Measurements from ENCODE around the gene FBXO8. TPM values are rescaled to one million over a fixed set of nuclear protein-coding genes. Genes with fewer than 3 reads are reported as not detected.

FBXO8 gene
- total RNA-seq, 1 donor from 2014 or later = 24.1 TPM

DNA sequence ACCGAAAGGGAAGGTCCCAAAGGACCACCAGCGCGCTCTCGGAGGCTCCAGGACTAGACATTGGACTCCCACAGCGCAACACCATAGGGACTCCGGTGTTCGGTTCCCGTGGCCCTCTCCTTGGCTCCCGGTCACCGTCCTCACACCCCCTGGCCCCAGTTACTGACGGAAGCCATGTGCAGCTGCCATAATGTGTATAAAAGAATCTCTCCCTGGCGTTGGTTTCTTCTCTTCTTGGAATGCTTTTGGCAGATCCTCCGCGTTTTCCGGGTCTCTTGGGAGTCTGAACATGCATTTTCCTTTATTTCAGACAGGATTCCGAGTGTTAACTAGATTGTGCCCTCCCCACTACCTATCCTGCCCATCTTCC is 69.8 kb downstream of the FBXO8 start:
- no peak for FAIRE-seq
- DNase-seq (ENCODE audit: low spot score in 2 of 2) = no peak

- no peak for DNase-seq (ENCODE audit: low spot score in 2 of 2)
- FAIRE-seq = no peak
These were observed 71.4 kb downstream of the FBXO8 start for GRCh38 chr4:174212061-174212460.

- DNase-seq (ENCODE audit: low spot score in 2 of 2) = no peak
- no peak for FAIRE-seq
These were observed 71.8 kb downstream of the FBXO8 start for GRCh38 chr4:174211622-174212044.

- DNase-seq (ENCODE audit: low spot score in 2 of 2) (no peak), FAIRE-seq (no peak)
These were observed 72.4 kb downstream of the FBXO8 start for GRCh38 chr4:174210952-174211490.

GRCh38 chr4:174210354-174210753 is 73.1 kb downstream of the FBXO8 start:
- FAIRE-seq (no peak), DNase-seq (ENCODE audit: low spot score in 2 of 2) (no peak)

GRCh38 chr4:174209341-174209740 is 74.1 kb downstream of the FBXO8 start:
- no peak for FAIRE-seq
- DNase-seq (ENCODE audit: low spot score in 2 of 2) = no peak

DNA sequence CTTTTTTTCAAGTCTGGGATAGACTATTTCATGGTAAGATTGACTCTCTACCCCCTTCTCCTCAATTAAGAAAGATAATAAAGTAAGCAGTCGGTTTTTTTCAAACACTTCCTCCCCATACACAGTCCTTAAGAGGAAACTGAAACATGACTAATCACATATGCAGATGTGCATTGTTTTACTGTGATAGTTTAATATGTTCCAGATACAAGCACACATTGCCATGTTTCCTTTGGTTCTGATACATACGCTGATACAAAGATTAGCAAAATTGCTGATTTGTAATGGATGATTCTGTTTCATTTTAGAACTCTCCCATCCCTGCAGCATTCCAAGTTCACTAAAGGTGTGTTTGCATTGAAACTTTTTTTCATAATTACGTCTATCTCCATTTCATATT is 76.1 kb downstream of the FBXO8 start:
- DNase-seq (ENCODE audit: low spot score in 2 of 2) (no peak), FAIRE-seq (no peak)

DNA sequence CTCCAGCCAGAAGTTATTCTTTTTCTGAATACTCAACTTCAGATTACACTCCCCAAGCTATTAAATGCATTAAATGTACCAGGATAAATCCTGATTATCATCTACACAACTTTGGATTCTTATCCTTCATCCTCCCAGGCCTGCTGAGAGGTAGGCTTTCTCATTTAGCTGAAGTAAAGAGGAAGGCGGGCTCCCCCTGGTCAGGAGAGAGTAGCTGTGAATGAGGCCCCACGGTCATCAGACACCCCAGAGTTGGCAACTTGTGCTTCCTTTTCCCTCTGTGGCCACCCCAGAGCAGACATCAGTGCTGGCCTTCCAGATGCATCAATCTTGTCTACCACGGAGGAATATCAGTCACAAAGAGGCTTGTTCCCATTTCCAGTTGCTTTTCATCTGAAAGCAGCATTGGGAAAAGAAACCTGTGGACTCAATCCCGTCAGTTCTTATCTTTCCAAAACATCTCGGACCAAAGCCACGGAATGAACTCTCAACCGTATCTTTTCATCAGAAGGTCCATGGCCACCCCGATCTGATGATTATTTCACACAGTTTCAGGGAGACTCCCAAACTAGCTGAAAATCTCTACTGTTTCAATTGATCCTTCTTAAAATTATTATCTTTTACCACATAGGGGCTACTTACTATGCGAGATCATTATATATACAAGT is 79.2 kb downstream of the FBXO8 start:
- FAIRE-seq = no peak
- no peak for DNase-seq (ENCODE audit: low spot score in 2 of 2)

- no peak for FAIRE-seq
- no peak for DNase-seq (ENCODE audit: low spot score in 2 of 2)
These were observed 81.6 kb downstream of the FBXO8 start for GRCh38 chr4:174201871-174202270.

DNA sequence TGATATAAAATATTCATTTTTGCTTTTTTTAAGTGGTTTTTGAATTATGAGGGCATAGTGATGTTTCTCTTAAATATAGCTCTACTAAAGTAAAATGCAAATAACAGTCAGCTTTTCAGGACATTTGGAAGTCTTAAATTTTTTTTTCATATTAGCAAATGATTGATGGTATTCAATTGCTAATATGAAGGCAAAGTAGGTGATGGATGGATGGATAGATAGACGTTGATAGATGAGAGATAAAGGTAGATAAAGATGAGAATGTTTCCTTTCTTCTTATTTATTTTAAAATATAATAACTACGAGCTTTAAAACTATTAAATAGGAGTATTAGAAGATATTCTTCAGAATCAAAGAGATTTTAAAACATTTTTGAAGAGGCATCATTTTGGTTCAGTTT is 83.7 kb downstream of the FBXO8 start:
- no peak for DNase-seq (ENCODE audit: low spot score in 2 of 2)
- FAIRE-seq = no peak

- DNase-seq (ENCODE audit: low spot score in 2 of 2) (no peak), FAIRE-seq (no peak)
These were observed 84.6 kb downstream of the FBXO8 start for GRCh38 chr4:174198828-174199227.

- no peak for DNase-seq (ENCODE audit: low spot score in 2 of 2)
- no peak for FAIRE-seq
These were observed 85.1 kb downstream of the FBXO8 start for GRCh38 chr4:174198396-174198795.

DNA sequence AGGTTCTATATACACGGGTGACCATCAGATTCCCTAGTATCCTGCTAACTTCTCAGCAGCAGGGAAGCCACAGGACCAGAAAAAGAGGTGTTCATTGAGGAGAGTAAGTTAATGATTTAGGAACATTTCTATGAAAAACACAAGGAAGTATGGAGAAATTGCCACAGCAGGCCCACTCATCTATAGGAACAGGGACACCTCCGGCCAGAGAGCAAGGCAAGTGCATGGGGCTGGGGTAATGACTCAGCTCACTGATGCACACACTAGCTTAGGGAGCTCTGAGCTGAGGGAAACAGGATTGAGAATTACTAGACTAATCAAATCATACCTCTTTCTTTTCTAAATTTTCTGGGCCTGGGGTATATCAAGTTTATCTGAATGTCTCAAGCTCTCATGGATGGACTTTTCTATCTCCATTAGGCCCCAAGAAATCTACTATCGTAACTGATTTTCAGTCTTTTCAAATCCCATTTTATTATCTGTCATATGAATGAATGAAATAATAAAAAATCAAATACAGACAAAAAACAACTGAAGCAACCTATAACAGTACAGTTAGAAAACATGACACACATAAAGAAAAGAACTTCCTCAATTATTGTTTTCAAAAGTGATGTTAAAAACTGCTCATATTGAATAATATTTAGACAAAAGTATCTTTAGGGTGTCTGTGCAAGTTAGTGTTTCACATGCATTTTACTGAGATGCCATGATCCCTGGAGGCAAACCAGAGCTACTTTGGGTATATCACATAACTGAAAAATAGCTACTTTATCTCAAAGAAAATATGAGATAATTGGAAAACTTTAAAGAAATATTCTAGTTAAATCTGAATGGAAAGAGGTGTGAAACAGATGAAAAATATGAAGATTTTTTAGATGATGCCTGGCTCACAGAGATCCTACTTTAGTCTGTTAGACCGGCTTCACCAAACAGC is 89.8 kb downstream of the FBXO8 start:
- FAIRE-seq = no peak
- no peak for DNase-seq (ENCODE audit: low spot score in 2 of 2)

DNA sequence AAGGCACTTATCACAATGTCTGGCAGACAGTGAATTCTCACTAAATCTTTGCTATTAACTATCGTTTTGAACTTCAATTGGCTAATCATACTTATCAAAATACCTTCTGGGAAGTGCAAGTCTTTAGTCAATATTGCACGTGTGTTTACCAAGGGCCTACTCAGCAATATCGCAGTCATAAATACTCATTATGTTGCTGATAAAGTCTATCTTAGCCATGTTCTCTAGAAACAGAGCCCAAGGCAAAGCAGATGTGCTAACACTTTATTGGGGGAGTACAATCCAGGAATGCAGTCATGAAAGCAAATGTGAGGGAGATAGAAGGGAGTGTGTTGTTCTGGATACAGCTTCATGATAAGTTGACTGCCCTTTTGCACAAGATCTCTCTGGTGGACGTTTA is 90.5 kb downstream of the FBXO8 start:
- no peak for DNase-seq (ENCODE audit: low spot score in 2 of 2)

GRCh38 chr4:174190832-174191500 is 92.5 kb downstream of the FBXO8 start:
- no peak for FAIRE-seq
- DNase-seq (ENCODE audit: low spot score in 2 of 2) = no peak

More for the DNA sequence above, 90.5 kb downstream of the FBXO8 start:
- FAIRE-seq = no peak

DNA sequence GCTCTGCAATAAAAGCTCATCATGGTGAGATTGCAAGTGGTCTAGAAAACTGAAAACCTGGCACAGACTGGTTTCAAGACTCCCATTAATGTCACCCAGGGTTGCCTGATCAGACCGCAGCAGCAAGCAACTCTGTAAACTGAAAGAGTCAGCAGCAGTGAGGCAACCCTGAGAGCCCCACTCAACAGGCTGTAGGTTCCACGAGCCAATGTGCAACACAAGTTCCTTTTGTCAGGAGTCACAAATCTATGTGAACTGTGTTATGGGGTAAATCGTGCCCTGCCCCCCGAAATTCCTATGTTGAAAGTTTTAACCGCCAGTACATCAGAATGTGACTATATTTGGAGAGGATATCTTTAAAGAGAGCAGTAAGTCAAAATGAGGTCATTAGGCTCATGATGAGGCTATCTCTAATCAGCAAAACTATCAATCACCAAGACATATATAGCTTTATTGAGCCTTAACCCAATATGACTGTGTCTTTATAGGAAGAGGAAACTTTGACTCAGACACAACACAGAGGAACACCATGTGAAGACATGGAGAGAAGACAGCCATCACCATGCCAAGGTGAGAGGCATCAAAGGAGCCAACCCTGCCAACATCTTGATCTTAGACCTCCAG is 94.0 kb downstream of the FBXO8 start:
- no peak for FAIRE-seq
- no peak for DNase-seq (ENCODE audit: low spot score in 2 of 2)

All from frontal cortex (tissue), 4 donors.